GM21515 (cell line): ENCODE results near the gene MEIS1.
"Not testable (repeated sequence)": the region's sequence is repeated elsewhere in the genome, so short reads cannot be mapped to it uniquely, and the experiment has no call there.

Experiments
- ATAC-seq: cut with Tn5 transposase; IDR thresholded peaks from one replicate; pipeline ENCODE4 v1.9.1; 2021; ENCODE audit not compliant: unreplicated experiment

The MEIS1 gene

DNA sequence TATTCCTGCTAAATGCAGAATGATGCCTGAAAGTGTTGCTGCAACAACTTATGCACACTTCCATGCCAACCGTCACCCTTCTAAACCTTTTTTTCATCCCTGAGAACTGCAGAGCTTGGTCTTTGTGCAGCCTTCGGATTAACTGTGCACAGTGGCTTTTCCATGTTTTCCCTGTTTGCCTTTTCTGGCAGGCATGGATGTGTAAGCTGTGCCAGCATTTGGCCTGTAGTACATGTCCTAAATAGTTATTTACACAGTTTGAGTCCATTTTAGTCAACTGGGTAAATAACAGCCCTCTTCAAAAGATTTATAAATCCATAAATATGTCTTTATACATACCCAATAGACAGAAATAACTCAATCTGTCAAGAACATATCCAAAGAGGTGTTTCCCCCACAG, 31.5 kb downstream of the MEIS1 start:
- no peak for ATAC-seq

DNA sequence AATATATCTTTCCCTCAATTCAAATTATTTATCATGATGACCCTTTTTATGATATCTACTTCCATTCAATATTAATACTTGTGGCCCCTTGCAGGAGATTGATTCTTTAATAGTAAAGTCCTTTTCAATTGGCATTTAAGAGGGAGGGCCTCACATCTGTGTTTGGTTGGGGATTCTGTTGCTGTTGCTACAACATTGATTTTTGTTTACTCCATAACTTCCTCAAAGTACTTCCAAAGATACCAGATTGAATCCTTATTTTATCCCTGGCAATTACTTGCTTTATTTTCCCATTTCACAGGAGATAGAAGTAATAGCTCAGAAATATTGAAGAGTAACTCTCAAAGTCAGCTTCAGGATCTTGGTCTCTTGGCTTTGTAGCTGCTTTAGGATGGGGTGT, 32.8 kb downstream of the MEIS1 start:
- no peak for ATAC-seq

DNA sequence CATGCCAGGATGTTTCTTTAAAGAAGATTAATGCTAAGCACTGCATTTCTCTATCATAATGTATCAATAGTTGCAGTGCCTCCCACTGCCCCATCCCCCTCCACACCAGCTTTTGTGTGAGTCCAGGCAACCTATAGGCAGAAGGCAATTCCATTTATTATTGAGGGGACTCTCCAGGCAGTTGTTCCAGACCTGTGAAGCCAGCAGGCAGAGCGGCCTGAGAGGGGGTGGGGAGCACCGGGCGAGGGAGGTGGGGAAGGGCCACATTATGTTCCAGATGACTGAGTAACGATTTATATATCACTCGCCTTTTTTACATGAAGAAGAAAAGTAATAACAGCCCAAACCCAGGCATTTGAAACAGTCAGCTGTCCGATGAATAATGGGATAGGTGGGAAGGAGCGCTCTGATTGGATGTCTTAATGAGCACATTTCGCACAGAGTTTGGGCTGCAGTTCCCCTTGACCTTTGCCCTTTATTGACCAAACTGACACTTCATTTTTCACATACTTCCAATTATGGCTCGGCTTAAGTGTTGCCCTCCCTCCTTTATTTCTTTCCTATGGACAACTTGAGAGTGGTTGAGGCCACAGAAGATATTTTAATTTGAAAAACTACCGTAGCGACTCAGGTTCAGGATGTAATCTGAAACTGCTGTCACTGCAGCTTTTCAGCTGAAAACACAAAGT, 34.4 kb downstream of the MEIS1 start:
- no peak for ATAC-seq

DNA sequence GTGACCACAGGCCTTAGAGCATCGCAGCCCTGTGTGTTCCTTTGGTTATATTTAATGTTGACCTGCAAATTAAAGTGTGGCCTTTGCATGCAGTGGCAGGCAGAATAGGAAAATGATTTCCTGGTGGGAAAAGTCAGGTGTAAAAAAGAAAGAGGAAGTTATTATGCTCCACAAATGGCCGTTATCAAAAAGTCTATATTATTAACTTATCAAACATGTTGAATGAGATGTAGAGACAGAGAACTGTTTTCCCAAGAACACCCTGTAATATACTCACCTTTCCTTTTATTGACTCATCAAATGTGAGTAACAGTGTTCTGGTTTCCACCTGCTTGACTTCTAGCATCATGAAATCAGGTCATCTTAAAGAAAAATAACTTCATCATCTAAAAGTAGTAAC, 35.3 kb downstream of the MEIS1 start:
- ATAC-seq, result no peak

DNA sequence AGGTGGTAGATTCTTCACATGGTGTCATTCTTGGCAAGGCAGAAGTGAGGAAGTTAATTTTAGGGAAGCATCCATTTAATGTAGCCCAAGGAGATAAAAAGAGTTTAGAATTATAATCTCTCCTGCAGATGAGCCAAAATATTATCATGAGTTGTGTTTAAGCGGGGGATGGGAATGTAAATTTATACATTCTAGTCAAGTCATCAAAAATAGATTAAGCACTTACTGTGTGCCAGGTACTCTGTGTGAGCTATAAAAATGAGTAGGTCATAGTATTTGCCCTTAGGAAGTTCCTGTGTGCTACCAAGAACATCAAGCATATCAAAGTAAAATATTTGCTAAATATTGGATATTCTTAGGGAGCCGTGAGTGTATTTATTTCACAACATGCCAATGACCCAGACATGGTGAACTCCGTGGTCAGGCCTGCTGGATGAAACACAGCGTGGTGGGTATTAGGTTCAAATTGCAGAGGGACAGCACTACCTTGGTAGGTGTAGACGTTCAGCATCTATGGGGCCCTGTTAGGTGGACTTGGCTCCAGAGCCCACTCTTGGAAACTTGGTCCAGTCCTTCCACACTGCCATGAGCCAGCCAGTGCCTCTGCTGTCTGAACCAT, 37.4 kb downstream of the MEIS1 start:
- no peak for ATAC-seq

DNA sequence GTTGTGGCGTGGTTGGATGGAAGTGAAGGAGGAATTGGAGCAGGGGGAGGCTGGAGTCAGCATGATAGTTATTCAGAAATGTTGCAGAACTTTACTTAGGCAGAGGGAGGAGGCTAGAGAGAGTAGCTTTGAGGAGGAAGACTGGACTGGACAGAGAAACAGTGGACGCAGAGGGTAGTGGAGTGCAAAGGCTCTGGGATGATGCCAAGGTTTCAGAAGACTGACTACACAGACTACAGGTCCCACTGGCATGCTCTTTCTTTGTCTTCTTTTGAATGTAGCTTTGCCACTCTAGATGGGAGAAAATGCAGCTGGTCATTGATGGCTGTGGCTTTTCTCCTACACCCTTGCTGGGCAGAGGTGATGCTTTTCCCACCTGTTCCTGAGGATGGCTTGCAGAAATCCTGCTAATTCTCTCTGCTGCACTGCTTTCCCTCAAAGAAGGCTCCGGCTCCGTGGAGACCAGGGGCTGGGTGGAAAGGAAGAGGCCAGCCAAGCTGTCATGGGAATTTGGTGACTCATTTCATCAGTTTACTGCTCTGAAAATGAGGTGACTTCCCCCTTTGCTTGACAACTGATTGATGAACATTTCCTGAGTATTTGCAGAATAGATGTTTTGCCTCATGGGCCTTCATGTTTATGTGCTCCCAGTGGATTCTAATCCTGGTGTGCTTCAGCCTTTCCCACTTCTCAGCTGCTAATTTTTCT, 42.4 kb downstream of the MEIS1 start:
- no peak for ATAC-seq

DNA sequence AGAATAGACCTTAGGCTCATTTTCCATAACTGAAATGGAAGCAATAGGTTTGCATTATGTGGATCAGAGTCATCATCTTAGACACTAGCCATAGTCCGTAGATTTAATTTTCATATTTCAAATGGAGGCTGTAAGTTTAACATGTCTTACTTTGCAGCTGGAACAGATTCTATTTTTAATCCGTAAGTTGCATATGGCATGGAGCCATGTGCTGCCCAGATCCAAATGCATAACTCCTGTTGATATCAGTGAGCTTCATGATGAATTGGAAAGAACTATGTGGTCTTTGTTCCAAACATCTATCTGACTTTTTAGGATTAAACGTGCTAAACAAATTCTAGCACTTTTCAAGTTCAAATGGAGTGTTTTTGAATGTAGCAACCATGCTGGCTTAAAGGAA, 43.4 kb downstream of the MEIS1 start:
- ATAC-seq, result no peak

DNA sequence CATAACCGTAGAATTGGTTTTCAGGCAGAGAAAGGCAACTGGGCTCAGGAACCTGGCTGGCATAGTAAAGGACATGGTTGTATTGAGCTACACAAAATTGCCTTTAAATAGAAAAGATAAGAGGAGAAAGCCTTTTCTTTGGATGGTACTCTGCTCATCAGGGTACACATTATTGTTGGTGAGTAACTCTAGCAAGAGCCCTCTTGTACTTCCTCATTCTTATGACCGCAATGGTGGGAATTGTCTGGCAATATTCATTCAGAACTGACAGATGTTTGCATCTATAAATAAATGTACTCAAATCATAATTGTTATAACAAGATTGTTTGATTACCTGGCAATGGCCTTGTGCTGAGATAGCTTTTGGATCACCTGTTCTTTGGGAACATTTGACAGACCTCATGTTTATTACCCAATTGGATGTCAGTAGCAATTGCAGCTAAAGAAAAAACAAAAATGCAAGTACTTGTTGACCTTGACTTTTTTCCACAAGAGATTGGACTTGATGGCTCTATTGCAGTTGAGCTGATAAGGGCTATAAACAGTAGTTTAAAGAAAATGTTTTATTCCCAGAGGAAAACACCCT, 43.9 kb downstream of the MEIS1 start:
- ATAC-seq, result no peak

DNA sequence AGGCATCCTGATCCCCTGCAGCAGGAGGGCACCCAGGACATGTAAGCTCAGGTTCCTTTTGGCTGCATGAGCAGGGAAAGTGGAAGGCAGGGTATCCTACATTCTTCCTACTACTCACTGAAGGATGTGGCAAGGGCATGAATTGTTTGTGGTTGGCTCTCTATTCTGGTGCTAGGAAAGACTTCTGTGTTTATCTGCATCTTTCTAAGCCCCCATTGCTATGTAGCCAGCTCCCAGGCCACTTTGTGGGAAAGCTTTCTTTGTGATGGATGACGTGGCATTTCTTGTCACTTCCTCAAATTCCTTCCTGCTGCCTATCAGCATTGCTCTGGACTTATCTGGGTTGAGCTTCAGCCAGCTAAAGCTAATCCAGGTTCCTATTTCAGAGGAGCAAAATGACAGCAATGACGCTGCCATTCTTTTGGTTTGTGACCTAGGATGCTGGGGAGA, 46.2 kb downstream of the MEIS1 start:
- no peak for ATAC-seq

DNA sequence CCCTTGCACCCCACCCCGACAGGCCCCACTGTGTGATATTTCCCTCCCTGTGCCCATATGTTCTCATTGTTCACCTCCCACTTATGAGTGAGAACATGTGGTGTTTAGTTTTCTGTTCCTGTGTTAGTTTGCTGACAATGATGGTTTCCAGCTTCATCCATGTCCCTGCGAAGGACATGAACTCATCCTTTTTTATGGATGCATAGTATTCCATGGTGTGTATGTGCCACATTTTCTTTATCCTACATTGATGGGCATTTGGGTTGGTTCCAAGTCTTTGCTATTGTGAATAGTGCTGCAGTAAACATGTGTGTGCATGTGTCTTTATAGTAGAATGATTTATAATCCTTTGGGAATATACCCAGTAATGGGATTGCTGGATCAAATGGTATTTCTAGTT, 50.3 kb downstream of the MEIS1 start:
- ATAC-seq, result not testable (repeated sequence)

DNA sequence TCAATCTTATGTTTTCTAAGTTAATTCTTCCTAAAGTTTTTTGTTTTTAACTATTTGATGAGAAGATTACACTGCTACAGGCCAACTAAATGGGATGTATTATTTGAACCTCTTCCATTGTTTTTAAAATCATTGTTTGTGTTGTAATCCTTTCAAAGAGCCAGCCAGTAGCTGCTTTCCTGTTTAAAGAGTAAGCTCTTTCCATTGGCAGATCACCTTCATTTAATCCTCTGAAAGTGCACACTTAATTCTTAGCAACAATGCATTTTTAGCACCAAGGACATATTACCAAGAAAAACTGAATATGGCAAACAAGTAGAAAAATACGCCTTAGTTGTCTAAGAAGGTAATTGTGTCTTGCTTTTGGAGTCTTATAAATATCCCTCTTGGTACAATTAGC, 54.0 kb downstream of the MEIS1 start:
- no peak for ATAC-seq

DNA sequence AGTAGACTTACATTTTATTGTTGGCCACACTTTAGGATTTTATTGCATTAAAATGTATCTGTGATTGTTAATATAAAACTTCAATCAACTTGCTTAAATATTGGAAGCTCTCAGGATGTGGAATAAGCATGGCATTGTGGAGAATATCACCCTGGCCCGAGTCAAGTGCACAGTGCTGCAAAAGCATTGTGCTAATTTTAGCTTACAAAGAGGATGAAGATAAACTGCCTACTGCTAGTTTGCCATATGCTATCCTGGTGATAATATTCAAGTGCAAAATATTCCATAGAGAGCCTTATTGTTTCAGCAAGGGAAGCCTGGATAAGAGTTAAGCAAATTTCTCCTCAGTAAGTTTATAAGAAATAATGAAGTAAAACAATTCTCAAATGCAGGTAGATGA, 54.5 kb downstream of the MEIS1 start:
- ATAC-seq, result no peak

DNA sequence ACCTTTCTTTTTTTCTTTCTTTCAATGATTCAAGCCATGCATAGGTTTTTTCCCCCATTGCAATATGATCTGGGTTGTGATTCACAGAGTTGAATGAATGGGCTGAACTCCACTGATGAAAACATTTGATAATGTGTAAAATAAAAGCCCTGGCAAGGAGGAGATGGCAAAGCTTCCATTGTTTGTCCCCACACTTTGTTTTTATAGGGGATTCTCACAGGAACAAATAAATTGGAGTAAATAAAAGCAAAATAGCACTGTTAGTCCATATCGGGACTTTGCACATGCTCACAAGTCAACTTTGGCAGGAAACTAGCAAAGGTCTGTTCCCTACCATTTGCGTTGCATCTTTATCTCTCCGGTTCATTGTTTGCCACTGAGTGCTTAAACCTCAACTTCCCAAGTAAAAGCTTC, 55.7 kb downstream of the MEIS1 start:
- ATAC-seq, result no peak

DNA sequence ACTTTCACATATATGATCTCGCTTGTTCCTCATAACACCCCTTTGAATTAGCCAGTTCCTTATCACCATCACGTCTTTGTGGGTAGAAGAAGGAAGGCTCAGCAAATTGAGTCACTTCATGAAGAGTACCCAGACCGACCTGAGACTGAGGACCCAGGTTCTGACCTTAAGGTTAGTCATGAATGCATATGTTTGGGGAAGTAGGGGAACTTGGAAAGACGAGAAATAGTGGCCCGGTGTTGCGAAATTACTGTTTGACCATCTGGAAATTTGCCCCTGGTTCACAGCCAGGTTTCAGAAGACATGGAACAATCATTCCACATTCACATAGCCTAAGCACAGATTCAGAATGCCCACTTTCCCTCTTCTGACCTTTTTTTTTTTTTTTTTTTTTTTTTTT, 59.8 kb downstream of the MEIS1 start:
- no peak for ATAC-seq

DNA sequence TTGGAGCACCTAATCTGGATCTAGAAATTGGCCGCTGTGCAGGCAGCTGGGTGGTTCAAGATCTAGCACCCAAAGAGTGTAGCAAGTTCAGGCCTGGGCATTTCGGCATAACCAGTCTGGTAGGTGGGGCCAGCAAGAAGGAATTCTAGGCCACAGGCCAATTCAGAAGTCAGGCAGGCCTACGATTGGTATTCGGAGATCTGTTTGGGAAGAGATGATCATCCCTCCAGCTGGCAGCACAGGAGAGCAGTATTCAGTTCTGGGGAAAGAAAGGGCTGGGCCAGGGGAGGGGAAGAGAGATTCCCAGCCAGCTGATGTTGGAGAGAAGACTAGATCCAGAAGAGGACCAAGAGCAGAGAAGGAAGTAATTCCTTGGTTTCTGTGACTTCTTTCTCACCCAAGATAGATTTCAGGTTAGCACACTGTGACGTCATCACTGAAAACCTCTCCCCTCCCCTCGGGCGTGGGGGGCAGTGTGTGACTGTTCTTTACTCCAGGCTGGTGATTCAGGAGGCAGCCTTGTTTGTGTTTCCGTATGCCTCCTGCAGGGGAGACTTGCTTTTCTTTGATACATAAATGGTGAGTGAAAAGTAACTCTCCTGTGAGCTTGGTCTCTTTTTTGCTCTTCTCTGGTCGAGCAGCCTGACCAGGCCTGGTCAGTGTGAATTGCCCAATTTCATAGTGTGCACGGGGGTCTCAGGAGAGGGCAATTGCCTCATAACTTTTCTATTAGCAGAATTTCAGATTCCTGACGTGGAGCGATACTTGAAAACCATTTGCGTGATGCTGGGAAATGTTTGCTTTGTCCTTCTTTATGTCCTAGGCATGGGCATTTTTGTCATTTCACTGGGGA, 61.1 kb downstream of the MEIS1 start:
- no peak for ATAC-seq

DNA sequence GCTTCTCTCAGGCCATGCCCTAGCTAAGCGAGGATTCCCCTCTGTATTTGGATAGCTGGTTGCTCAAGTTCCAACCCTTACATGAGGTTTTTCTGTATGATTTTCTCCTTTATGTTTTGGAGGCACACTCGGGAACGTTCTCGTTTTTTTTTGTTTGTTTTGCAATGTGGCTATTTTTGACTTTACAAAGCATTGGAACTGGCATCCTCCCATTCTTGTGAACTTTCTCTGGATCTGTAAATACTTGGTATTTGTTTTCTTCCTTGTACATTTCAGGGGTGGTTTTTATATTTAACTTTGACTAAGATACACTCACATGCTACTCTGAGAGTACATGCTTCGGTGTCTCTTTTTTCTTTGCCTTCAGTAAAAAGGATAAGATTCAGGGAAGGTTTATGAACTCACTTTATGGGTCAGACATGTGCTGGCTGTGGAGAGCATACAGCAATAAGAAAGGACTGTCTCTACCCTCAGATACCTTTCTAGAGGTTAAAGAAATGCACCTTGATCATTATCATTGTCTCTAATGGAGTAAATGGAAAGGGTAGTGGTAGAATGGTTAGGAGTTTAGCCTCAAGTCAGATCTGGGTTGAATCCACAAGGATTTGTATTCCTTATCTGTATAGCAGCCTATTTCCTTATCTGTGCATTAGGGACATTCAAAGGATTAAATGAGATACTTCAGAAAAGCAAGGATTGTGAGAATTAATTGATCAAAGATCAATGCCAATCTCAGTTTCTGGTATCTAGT, 61.9 kb downstream of the MEIS1 start:
- no peak for ATAC-seq

DNA sequence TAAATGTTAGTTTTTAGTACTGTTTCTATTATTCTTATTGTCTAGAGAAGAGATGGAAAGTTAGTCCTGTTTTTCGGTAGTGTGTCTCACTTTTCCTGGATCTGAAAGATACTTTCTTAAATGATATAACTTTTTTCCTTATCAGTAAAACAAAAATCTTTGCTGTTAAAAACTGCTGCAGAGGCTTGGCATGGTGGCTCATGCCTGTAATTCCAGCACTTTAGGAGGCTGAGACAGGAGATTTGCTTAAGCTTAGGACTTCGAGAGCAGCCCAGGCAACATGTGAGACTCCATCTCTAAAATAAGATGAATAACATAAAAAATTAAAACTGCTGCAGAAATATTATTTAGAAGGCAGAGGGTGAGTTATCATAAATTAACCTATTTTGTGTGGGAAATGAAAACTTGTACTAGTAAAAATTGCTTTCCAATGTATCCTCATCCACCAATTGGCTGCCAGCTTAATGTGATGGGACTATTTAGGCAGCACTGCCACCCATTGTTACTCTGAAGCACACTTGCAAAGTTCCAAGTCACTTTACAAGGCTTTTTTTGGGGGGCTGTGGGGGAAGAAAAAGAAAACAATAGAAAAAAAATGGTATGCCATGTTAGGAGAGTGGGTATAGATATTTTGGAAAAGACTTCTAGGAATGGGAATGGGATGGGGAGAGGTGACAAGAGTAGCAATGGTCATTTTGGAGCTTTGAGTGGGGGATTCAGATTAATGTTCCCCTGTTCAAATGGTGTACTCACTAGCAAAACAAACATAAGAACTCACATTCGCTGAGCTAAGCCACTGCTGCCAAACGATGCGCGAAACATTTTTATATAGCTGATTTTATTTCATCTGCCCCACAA, 62.7 kb downstream of the MEIS1 start:
- ATAC-seq, result no peak

DNA sequence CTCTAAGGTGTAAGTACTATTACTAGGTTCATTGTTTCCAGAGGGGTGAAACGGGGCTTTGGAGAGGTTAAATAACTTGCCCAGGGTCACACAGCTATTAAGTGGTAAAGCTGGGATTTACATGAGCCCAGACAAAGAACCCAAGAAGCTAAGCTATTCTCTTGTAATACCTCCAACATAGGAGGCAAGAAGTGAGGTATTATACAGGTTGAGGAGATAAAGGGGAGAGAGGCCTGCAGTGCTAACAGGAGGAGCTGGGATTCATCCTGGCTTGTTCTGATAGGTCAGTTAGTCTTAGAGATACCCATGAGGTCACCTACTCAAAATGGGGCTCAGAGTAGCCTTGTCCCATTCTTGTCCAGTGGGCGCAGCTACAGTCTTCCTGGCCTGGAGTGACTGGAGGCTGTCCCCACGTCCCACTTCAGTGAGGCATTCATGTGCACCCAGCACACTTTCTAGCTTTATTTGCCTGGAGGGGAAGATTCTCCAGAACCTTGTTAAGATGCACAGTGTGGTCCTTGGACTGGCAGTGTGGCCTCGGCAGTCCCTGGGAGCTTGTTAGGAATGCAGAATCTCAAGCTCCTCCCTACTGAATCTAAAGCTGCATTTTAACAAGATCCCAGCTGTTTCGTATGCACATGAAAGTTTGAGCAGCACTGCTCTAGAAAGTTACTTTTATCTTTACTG, 63.5 kb downstream of the MEIS1 start:
- ATAC-seq, result no peak

DNA sequence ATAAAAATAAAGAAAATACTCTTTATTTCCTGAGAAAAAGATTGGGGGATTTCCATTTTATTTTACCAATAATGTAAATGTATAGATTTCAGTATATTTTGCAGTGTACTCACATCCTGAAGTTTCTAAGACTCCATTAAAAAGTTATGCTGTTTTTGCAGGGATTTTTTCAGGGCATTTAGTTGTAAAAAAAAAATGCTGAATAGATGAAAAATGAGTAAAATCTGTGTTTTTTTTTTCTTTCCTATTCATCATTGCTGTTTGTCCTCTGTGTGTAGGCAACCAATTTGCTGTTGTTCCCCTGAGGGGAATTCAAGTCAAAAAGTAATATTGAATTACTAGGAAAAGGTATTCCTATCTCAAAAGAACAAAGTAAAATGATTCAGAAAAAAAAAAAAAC, 66.3 kb downstream of the MEIS1 start:
- ATAC-seq, result no peak
